PC-3 (cell line): ENCODE results near the gene TULP3. TPM values are rescaled to one million over a fixed set of nuclear protein-coding genes. Genes with fewer than 3 reads are reported as not detected.

Source experiments
- ATAC-seq: fragments of 200-7000 bp; cut with Tn5 transposase; 2 replicates; pipeline ENCODE4 v1.9.1; 2020; ENCODE audit warnings: mild to moderate bottlenecking, moderate library complexity
- BruUV-seq: library from RNA; stranded (reverse); fragments of 400-500 nt; replicated peaks from 2 replicates; lab custom pipeline; 2021; lab: Mats Ljungman, UMichigan
- CTCF ChIA-PET: fragments of 300-600 bp; sonication (Branson Sonifier 250); formaldehyde crosslinking; loops from one replicate; lab custom pipeline; 2022; ENCODE audit warnings: antibody characterized with exemption; lab: Charles Lee
- POLR2A ChIA-PET: fragments of 300-600 bp; sonication (Branson Sonifier 250); formaldehyde crosslinking; loops from one replicate; lab custom pipeline; 2022; ENCODE audit warnings: antibody characterized with exemption; ENCODE audit not compliant: unreplicated experiment; lab: Charles Lee
- DNase-seq: peaks from one replicate; pipeline ENCODE4 v3.0.0-alpha.2; 2015
- H2AFZ ChIP-seq: fragments of 300-600 bp; sonication (generic); 2 replicates; pipeline ENCODE4 v1.6.0; 2016; ENCODE audit warnings: antibody characterized with exemption, low read length
- H3F3A ChIP-seq: fragments of 300-600 bp; sonication (generic); one replicate; pipeline ENCODE4 v1.6.0; 2017; ENCODE audit warnings: antibody characterized with exemption, low read length, control low read depth, mild to moderate bottlenecking; ENCODE audit not compliant: unreplicated experiment
- H3K27ac ChIP-seq: fragments of 300-600 bp; sonication (generic); 2 replicates; pipeline ENCODE4 v1.5.1; 2016; ENCODE audit warnings: mild to moderate bottlenecking, low read length
- H3K27me3 ChIP-seq: fragments of 300-600 bp; sonication (generic); 2 replicates; pipeline ENCODE4 v1.6.1; 2016; ENCODE audit warnings: low read length, mixed read lengths
- H3K36me3 ChIP-seq: fragments of 300-600 bp; sonication (generic); 2 replicates; pipeline ENCODE4 v1.6.1; 2016; ENCODE audit warnings: low read depth, mixed run types, low read length, mixed read lengths
- H3K4me1 ChIP-seq: fragments of 300-600 bp; sonication (generic); 2 replicates; pipeline ENCODE4 v1.5.1; 2016; ENCODE audit warnings: low read length; ENCODE audit not compliant: insufficient read depth
- H3K4me2 ChIP-seq: fragments of 300-600 bp; sonication (generic); 2 replicates; pipeline ENCODE4 v1.6.0; 2016; ENCODE audit warnings: low read length
- H3K4me3 ChIP-seq: fragments of 300-600 bp; sonication (generic); 2 replicates; pipeline ENCODE4 v1.5.1; 2016; ENCODE audit warnings: mild to moderate bottlenecking, low read length, mixed read lengths
- H3K79me2 ChIP-seq: fragments of 300-600 bp; sonication (generic); 2 replicates; pipeline ENCODE4 v1.6.1; 2017; ENCODE audit warnings: low read length, mixed read lengths
- H3K9ac ChIP-seq: fragments of 300-600 bp; sonication (generic); 2 replicates; pipeline ENCODE4 v1.6.0; 2016; ENCODE audit warnings: mild to moderate bottlenecking, low read length
- H3K9me2 ChIP-seq: fragments of 300-600 bp; sonication (generic); replicated peaks from 2 replicates; pipeline ENCODE4 v1.6.1; 2016; ENCODE audit warnings: mixed run types, low read length, mixed read lengths
- H3K9me3 ChIP-seq: fragments of 300-600 bp; sonication (generic); 2 replicates; pipeline ENCODE4 v1.6.1; 2016; ENCODE audit warnings: low read length, mixed read lengths
- H4K20me1 ChIP-seq: fragments of 300-600 bp; sonication (generic); 2 replicates; pipeline ENCODE4 v1.6.1; 2016; ENCODE audit warnings: low read length, mixed read lengths
- EZH2 ChIP-seq: fragments of 300-600 bp; sonication (generic); IDR thresholded peaks from one replicate; pipeline ENCODE4 v1.6.1; 2017; ENCODE audit warnings: antibody characterized with exemption, mild to moderate bottlenecking, low read length; ENCODE audit not compliant: unreplicated experiment
- EZH2phosphoT487 ChIP-seq: fragments of 300-600 bp; sonication (generic); IDR thresholded peaks from 2 replicates; pipeline ENCODE4 v1.6.1; 2018; ENCODE audit warnings: mild to moderate bottlenecking, antibody characterized with exemption, low read length, borderline replicate concordance
- intact Hi-C: fragments of 100-400 bp; cut with micrococcal nuclease; formaldehyde crosslinking; loops from 2 replicates; pipeline ENCODE4 v1.9.0; 2023
- total RNA-seq: library from RNA; depleted of rRNA; stranded (reverse); fragments of >200 nt; gene quantifications from 2 replicates; pipeline ENCODE4 v1.2.3, GENCODE V29; 2014
- TF ChIP-seq, protein P1 (sequence below): fragments of 300-600 bp; sonication (generic); conservative IDR thresholded peaks from 2 replicates; pipeline ENCODE4 v1.5.1; 2017; ENCODE audit warnings: antibody characterized with exemption, low read depth, mild to moderate bottlenecking, low read length

The TULP3 gene
- total RNA-seq, 1 experiment from 2014 or later = 22.6 TPM

GRCh38 chr12:2877047-2877952 is 13.4 kb upstream of the TULP3 start, which contains the start of the genes FOXM1 and RHNO1:
Gene FOXM1, minus strand, starts transcription at chr12:2877174. Its CDS starts 2,696 bp downstream, at chr12:2874478.
Gene RHNO1, plus strand, starts transcription at chr12:2877223. Its CDS starts 8,144 bp downstream, at chr12:2885367.
- peak within 1 kb of the TSS; percentile 96 for H3K9ac ChIP-seq
- peaks cover 13% of the 10 kb centered on the region for H3K4me1 ChIP-seq
- ChIA-PET CTCF (no interaction called here), POLR2A (interaction anchor here (0.6 kb wide), 1 partner anchor 45 kb away, joined by 3 read pairs; no protein-coding TSS in a partner anchor)
- intact Hi-C loops = loop anchor here (2.0 to 5.0 kb wide), 2 partner anchors 14 to 65 kb away; partner anchors contain the start of genes ITFG2 and TULP3
- DNase-seq = peak; percentile 85
- H3K4me2 ChIP-seq = peak within 1 kb of the TSS; percentile 100
- H2AFZ ChIP-seq = peak within 1 kb of the TSS; percentile 85
- H3K9me2 ChIP-seq = no peaks in the 10 kb centered on the region
- peak; percentile 84 for ATAC-seq
- TSS peak; percentile 73 for BruUV-seq
- H3K9me3 ChIP-seq = no peaks in the 10 kb centered on the region
- H3K36me3 ChIP-seq = peaks cover 14% of the 10 kb centered on the region
- H4K20me1 ChIP-seq = no peaks in the 10 kb centered on the region
- H3K79me2 ChIP-seq = peaks cover 92% of the 10 kb centered on the region
- H3K27me3 ChIP-seq = no peaks in the 10 kb centered on the region
- peak within 1 kb of the TSS; percentile 70 for H3K27ac ChIP-seq
- H3K4me3 ChIP-seq = peak within 1 kb of the TSS; percentile 72
- no peaks in the 10 kb centered on the region for H3F3A ChIP-seq
- TF ChIP-seq, protein P1, sequence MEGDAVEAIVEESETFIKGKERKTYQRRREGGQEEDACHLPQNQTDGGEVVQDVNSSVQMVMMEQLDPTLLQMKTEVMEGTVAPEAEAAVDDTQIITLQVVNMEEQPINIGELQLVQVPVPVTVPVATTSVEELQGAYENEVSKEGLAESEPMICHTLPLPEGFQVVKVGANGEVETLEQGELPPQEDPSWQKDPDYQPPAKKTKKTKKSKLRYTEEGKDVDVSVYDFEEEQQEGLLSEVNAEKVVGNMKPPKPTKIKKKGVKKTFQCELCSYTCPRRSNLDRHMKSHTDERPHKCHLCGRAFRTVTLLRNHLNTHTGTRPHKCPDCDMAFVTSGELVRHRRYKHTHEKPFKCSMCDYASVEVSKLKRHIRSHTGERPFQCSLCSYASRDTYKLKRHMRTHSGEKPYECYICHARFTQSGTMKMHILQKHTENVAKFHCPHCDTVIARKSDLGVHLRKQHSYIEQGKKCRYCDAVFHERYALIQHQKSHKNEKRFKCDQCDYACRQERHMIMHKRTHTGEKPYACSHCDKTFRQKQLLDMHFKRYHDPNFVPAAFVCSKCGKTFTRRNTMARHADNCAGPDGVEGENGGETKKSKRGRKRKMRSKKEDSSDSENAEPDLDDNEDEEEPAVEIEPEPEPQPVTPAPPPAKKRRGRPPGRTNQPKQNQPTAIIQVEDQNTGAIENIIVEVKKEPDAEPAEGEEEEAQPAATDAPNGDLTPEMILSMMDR = no peak
- TF ChIP-seq EZH2phosphoT487 (no peak), EZH2 (no peak)

GRCh38 chr12:2877953-2878732 is 12.5 kb upstream of the TULP3 start:
- CTCF ChIA-PET = no interaction called here
- peaks cover 9% of the 10 kb centered on the region for H3K36me3 ChIP-seq
- intact Hi-C loops = loop anchor here (2.0 to 5.0 kb wide), 2 partner anchors 13 to 66 kb away; partner anchors contain the start of genes ITFG2 and TULP3
- H3K4me3 ChIP-seq = peak overlapping the region; percentile 72
- BruUV-seq = no TSS peak
- H3K27me3 ChIP-seq = no peaks in the 10 kb centered on the region
- H4K20me1 ChIP-seq = no peaks in the 10 kb centered on the region
- H3K27ac ChIP-seq = peak overlapping the region; percentile 70
- H3K4me1 ChIP-seq = peaks cover 13% of the 10 kb centered on the region
- TF ChIP-seq, protein P1 = no peak; the same call in 1 of the 2 replicates
- TF ChIP-seq EZH2phosphoT487 (no peak), EZH2 (no peak)
- peaks cover 93% of the 10 kb centered on the region for H3K79me2 ChIP-seq
- no peaks in the 10 kb centered on the region for H3K9me2 ChIP-seq
- no peaks in the 10 kb centered on the region for H3F3A ChIP-seq
- DNase-seq (no peak), ATAC-seq (no peak)
- peak overlapping the region; percentile 100 for H3K4me2 ChIP-seq
- H3K9ac ChIP-seq = peak overlapping the region; percentile 96
- H2AFZ ChIP-seq = no peak overlapping the region; the same call in 1 of the 2 replicates
- POLR2A ChIA-PET = interaction anchor here (0.6 kb wide), 1 partner anchor 109 kb away, joined by 4 read pairs; no protein-coding TSS in a partner anchor
- no peaks in the 10 kb centered on the region for H3K9me3 ChIP-seq
